MM.1S (cell line): ENCODE results near the gene THG1L.

ENCODE experiments used
- DNase-seq: peaks from one replicate; pipeline ENCODE4 v3.0.0-alpha.2; 2015
- H2AFZ ChIP-seq: fragments of 300-600 bp; sonication (generic); 2 replicates; pipeline ENCODE4 v1.6.0; 2016; ENCODE audit warnings: antibody characterized with exemption, low read length
- H3F3A ChIP-seq: fragments of 300-600 bp; sonication (generic); 2 replicates; pipeline ENCODE4 v1.6.1; 2016; ENCODE audit warnings: mild to moderate bottlenecking, antibody characterized with exemption, low read length, moderate library complexity, mixed read lengths; ENCODE audit not compliant: insufficient read depth
- H3K27ac ChIP-seq: fragments of 300-600 bp; sonication (generic); 2 replicates; pipeline ENCODE4 v1.5.1; 2016; ENCODE audit warnings: mild to moderate bottlenecking, low read length
- H3K27me3 ChIP-seq: fragments of 300-600 bp; sonication (generic); replicated peaks from 2 replicates; pipeline ENCODE4 v1.6.0; 2016; ENCODE audit warnings: low read length; ENCODE audit not compliant: insufficient read depth
- H3K36me3 ChIP-seq: fragments of 300-600 bp; sonication (generic); replicated peaks from 2 replicates; pipeline ENCODE4 v1.6.1; 2016; ENCODE audit warnings: mild to moderate bottlenecking, low read length, mixed read lengths; ENCODE audit not compliant: insufficient read depth
- H3K4me1 ChIP-seq: fragments of 300-600 bp; sonication (generic); 2 replicates; pipeline ENCODE4 v1.6.1; 2016; ENCODE audit warnings: low read length, mixed read lengths
- H3K4me2 ChIP-seq: fragments of 300-600 bp; sonication (generic); 2 replicates; pipeline ENCODE4 v1.6.0; 2016; ENCODE audit warnings: low read depth, low read length
- H3K4me3 ChIP-seq: fragments of 300-600 bp; sonication (generic); 2 replicates; pipeline ENCODE4 v1.5.1; 2016; ENCODE audit warnings: low read length, mixed read lengths
- H3K79me2 ChIP-seq: fragments of 300-600 bp; sonication (generic); 2 replicates; pipeline ENCODE4 v1.6.1; 2016; ENCODE audit warnings: mixed run types, low read length, mixed read lengths
- H3K9ac ChIP-seq: fragments of 300-600 bp; sonication (generic); 2 replicates; pipeline ENCODE4 v1.6.1; 2016; ENCODE audit warnings: low read length, mixed read lengths
- H3K9me2 ChIP-seq: fragments of 300-600 bp; sonication (generic); replicated peaks from 2 replicates; pipeline ENCODE4 v1.6.1; 2016; ENCODE audit warnings: mild to moderate bottlenecking, low read length, mixed read lengths; ENCODE audit not compliant: insufficient read depth
- H3K9me3 ChIP-seq: fragments of 300-600 bp; sonication (generic); replicated peaks from 2 replicates; pipeline ENCODE4 v1.6.1; 2016; ENCODE audit warnings: mild to moderate bottlenecking, low read length, mixed read lengths; ENCODE audit not compliant: insufficient read depth
- H4K20me1 ChIP-seq: fragments of 300-600 bp; sonication (generic); 2 replicates; pipeline ENCODE4 v1.6.1; 2016; ENCODE audit warnings: mild to moderate bottlenecking, low read length, moderate library complexity, mixed read lengths; ENCODE audit not compliant: insufficient read depth
- EZH2 ChIP-seq: fragments of 300-600 bp; sonication (generic); optimal IDR thresholded peaks from 2 replicates; pipeline ENCODE3; 2017; ENCODE audit warnings: low read depth, mild to moderate bottlenecking, antibody characterized with exemption, low read length, mixed read lengths
- EZH2phosphoT487 ChIP-seq: fragments of 300-600 bp; sonication (generic); IDR thresholded peaks from 2 replicates; pipeline ENCODE4 v1.6.1; 2018; ENCODE audit warnings: antibody characterized with exemption, low read length
- TF ChIP-seq, protein P1 (sequence below): fragments of 300-600 bp; sonication (generic); IDR thresholded peaks from 2 replicates; pipeline ENCODE4 v1.5.1; 2016; ENCODE audit warnings: antibody characterized with exemption, low read length, mixed read lengths

THG1L gene

GRCh38 chr5:157767689-157768088 is 36.5 kb downstream of the THG1L start:
- Histone ChIP-seq H3K27ac (no peak overlapping the region), H3F3A (no peaks in the 10 kb centered on the region), H2AFZ (no peak overlapping the region), H3K4me1 (no peaks in the 10 kb centered on the region), H3K9ac (no peak overlapping the region), H4K20me1 (no peaks in the 10 kb centered on the region), H3K79me2 (no peaks in the 10 kb centered on the region), H3K9me2 (no peaks in the 10 kb centered on the region), H3K27me3 (no peaks in the 10 kb centered on the region), H3K9me3 (no peaks in the 10 kb centered on the region), H3K4me2 (no peak overlapping the region), H3K36me3 (no peaks in the 10 kb centered on the region), H3K4me3 (no peak overlapping the region)
- no peak for DNase-seq
- TF ChIP-seq EZH2, result no peak
- no peak for TF ChIP-seq EZH2phosphoT487
- TF ChIP-seq, protein P1, sequence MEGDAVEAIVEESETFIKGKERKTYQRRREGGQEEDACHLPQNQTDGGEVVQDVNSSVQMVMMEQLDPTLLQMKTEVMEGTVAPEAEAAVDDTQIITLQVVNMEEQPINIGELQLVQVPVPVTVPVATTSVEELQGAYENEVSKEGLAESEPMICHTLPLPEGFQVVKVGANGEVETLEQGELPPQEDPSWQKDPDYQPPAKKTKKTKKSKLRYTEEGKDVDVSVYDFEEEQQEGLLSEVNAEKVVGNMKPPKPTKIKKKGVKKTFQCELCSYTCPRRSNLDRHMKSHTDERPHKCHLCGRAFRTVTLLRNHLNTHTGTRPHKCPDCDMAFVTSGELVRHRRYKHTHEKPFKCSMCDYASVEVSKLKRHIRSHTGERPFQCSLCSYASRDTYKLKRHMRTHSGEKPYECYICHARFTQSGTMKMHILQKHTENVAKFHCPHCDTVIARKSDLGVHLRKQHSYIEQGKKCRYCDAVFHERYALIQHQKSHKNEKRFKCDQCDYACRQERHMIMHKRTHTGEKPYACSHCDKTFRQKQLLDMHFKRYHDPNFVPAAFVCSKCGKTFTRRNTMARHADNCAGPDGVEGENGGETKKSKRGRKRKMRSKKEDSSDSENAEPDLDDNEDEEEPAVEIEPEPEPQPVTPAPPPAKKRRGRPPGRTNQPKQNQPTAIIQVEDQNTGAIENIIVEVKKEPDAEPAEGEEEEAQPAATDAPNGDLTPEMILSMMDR, result no peak

- H3K4me2 ChIP-seq, result no peak overlapping the region
- no peaks in the 10 kb centered on the region for H3F3A ChIP-seq
- no peaks in the 10 kb centered on the region for H3K79me2 ChIP-seq
- H2AFZ ChIP-seq, result no peak overlapping the region
- H3K9ac ChIP-seq, result no peak overlapping the region
- no peak overlapping the region for H3K4me3 ChIP-seq
- H4K20me1 ChIP-seq, result no peaks in the 10 kb centered on the region
- no peak for DNase-seq
- H3K9me3 ChIP-seq, result no peaks in the 10 kb centered on the region
- TF ChIP-seq EZH2 (no peak), EZH2phosphoT487 (no peak)
- TF ChIP-seq, protein P1, result no peak
- H3K36me3 ChIP-seq, result no peaks in the 10 kb centered on the region
- H3K27me3 ChIP-seq, result no peaks in the 10 kb centered on the region
- no peak overlapping the region for H3K27ac ChIP-seq
- H3K4me1 ChIP-seq, result no peaks in the 10 kb centered on the region
- no peaks in the 10 kb centered on the region for H3K9me2 ChIP-seq
These were observed 39.4 kb downstream of the THG1L start for GRCh38 chr5:157770665-157771064.

GRCh38 chr5:157772127-157772526 is 40.9 kb downstream of the THG1L start:
- no peaks in the 10 kb centered on the region for H3K79me2 ChIP-seq
- no peak overlapping the region for H2AFZ ChIP-seq
- TF ChIP-seq EZH2, result no peak
- H3K4me1 ChIP-seq, result no peaks in the 10 kb centered on the region
- H3K4me2 ChIP-seq, result no peak overlapping the region
- H3K9me2 ChIP-seq, result no peaks in the 10 kb centered on the region
- H3F3A ChIP-seq, result no peaks in the 10 kb centered on the region
- H3K9ac ChIP-seq, result no peak overlapping the region
- H3K27me3 ChIP-seq, result no peaks in the 10 kb centered on the region
- no peaks in the 10 kb centered on the region for H3K36me3 ChIP-seq
- no peak overlapping the region for H3K27ac ChIP-seq
- H3K9me3 ChIP-seq, result no peaks in the 10 kb centered on the region
- DNase-seq, result no peak
- no peak overlapping the region for H3K4me3 ChIP-seq
- H4K20me1 ChIP-seq, result no peaks in the 10 kb centered on the region

DNA sequence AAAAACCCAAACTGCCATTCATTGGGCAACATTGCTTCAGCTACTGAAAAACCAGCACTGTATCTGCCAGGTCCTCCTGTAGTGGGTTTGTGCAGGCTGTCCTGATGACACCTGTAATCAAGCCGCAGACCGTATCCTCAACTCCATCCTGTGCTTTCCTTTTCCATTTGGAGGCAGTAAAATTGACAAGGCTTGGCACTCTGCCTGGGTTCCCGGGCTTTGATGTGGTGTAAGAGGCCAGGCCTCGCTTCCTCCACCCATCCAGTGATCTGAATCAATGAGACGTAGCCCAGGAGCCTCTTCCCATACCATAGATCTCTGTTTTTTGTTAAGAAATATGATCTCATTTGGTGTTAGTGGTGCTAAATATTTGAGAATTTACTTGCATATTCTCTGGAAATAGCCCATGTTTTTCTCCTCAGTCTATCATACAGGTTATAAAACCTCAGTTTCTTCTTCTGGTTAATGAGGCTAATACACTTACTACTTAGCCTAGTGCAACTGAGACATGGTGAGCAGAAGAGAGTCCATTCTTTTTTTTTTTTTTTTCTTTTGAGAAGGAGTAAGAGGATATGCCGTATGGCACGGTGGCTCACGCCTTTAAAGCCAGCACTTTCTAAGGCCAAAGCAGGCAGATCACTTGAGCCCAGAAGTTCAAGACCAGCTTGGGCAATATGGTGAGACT is 47.0 kb downstream of the THG1L start:
- Histone ChIP-seq H3K79me2 (no peaks in the 10 kb centered on the region), H3K9ac (no peak overlapping the region), H3K4me2 (no peak overlapping the region), H3K27ac (no peak overlapping the region), H4K20me1 (no peaks in the 10 kb centered on the region), H3K4me3 (no peak overlapping the region), H3K4me1 (no peaks in the 10 kb centered on the region), H3K27me3 (no peaks in the 10 kb centered on the region), H3K9me2 (no peaks in the 10 kb centered on the region), H3F3A (no peaks in the 10 kb centered on the region), H3K9me3 (no peaks in the 10 kb centered on the region), H3K36me3 (no peaks in the 10 kb centered on the region), H2AFZ (no peak overlapping the region)
- no peak for DNase-seq
- TF ChIP-seq EZH2phosphoT487, result no peak
- TF ChIP-seq EZH2, result no peak
- TF ChIP-seq, protein P1, result no peak
